PFSK-1 (cell line): ENCODE data around the gene PTPRM.

Experiments used
- FOXP2 ChIP-seq: optimal IDR thresholded peaks from 2 replicates; pipeline ENCODE3; 2011; ENCODE audit warnings: borderline replicate concordance, control low read depth, inconsistent platforms; ENCODE audit not compliant: insufficient read depth; ENCODE audit errors: extremely low read length, extremely low read depth
- POLR2AphosphoS5 ChIP-seq: IDR thresholded peaks from 2 replicates; pipeline ENCODE4 v1.6.1; 2012; ENCODE audit warnings: low read depth, mild to moderate bottlenecking, control low read depth, low read length, moderate library complexity
- REST ChIP-seq, 2 experiments: IDR thresholded peaks; 2 replicates each; pipeline versions ENCODE4 v1.6.1 to v1.8.0; 2011 to 2012; ENCODE audit warnings: low read depth in 2 of 2, low read length in 2 of 2, control low read depth in 1 of 2, inconsistent platforms in 1 of 2, mild to moderate bottlenecking in 1 of 2, moderate library complexity in 1 of 2; ENCODE audit not compliant: insufficient read depth in 1 of 2
- SIN3A ChIP-seq: IDR thresholded peaks from 2 replicates; pipeline ENCODE4 v1.6.1; 2012; ENCODE audit warnings: mild to moderate bottlenecking, low read length, moderate library complexity, borderline replicate concordance; ENCODE audit not compliant: insufficient read depth
- TAF1 ChIP-seq: IDR thresholded peaks from 2 replicates; pipeline ENCODE4 v1.6.1; 2012; ENCODE audit warnings: low read length, control low read depth, borderline replicate concordance; ENCODE audit not compliant: insufficient read depth

DNA sequence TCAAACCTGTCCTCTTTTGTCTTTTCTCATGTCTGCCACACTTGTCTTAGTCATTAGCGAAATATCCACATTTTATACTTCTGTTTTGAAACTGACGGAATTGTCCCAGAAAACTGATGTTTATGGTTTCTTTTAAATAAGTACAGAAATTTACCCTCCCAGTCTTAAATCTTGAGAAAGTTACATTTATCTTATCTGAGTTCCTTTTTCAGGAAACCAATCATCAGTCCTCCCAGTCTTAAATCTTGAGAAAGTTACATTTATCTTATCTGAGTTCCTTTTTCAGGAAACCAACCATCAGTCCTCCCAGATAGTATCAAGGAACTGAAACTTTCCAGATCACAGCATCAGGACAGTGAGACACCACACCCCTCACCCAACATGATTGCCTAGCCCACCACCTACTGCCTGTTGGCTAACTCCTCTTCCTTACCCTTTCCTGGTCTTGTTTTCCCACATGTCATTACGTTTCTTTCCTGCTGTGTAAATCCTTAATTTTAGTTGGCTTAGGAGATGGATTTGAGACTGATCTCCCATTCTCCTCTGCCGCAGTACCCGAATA lies 247.7 kb downstream of the PTPRM start:
- TF ChIP-seq REST (IDR thresholded peaks at IDR 0.05; ENCODE audit: insufficient read depth in 1 of 2, low read depth in 2 of 2, low read length in 2 of 2) (no peak), SIN3A (no peak), TAF1 (no peak), POLR2AphosphoS5 (no peak), FOXP2 (no peak)
